Stimulated activated CD4-positive, alpha-beta T cell treated with anti-CD3 and anti-CD28 coated beads, TNF-alpha, amount 100 ng/mL, for 48 hours (primary cell): ENCODE data around the gene PLCB1.

Experiments
- DNase-seq, 3 donors: peaks; one replicate each; pipeline ENCODE4 v3.0.0-alpha.2; 2020; ENCODE audit warnings: low read depth in 3 of 3

The PLCB1 gene

DNA sequence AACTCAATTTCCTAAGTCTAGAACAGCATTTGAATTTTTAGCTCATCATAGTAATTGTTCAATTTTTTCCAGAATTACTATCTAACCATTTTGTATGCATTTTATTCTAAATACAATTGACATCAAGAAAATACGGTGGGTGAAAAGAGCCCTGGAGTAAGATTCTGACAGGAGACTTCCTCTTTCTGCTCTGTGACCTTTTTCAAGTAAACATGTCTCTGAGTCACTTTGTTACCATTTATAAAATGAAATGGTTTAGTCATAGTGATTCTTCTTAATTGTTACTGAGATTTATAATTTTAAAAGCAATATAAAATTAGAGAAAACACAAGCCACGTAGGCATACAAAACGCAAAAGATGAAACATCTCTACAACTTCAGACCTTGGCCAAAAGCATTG lies 80.2 kb downstream of the PLCB1 start:
- no peak for DNase-seq

DNA sequence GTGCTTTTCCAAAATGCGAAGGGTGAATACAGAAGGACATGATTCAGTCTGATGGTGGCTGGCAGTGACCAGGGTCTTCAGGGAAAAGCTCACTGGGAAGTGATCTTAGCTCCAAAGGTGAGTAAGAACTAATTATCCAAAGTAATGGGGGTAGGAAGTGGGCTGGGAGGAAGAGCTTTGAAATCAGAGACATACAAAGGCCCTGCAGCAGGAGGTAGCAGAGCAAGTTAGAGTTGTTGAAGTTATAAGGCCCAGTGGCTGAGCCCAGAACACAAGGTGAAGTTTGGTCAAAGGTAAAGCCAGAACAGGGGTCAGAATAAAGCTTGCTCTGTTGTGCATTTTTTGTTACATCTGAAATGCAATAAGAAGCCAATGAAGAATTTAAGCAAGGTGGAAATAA lies 81.2 kb downstream of the PLCB1 start:
- DNase-seq, result no peak

DNA sequence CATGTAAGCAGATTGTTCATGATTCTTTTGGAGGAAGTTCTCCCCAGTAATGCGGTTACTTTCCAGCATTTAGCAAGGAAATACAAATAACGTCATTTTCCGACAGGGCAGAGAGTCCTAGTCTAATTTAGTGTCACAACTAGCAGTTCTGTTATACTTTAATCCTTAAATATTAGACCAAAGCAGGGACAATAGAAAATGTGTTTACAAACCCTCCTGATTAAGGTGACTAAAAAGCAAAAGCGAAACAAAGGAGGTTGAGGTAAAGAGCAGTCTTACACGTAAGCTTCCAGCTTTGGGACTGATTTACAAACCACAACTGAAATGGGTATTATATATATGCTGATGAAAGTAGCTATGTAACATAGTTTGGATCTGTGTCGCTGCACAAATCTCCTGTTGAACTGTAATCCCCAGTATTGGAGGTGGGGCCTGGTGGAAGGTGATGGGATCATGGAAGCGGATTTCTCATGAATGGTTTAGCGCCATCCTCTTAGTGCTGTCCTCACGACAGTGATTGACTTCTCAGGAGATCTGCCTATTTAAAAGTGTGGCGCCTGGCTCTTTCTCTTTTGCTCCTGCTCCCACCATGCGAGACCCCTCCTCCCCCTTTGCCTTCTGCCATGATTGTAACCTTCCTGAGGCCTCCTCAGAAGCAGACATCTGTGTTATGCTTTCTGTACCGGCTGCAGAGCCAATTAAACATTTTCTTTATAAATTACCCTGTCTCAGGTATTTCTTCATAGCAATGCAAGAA lies 81.9 kb downstream of the PLCB1 start:
- no peak for DNase-seq

DNA sequence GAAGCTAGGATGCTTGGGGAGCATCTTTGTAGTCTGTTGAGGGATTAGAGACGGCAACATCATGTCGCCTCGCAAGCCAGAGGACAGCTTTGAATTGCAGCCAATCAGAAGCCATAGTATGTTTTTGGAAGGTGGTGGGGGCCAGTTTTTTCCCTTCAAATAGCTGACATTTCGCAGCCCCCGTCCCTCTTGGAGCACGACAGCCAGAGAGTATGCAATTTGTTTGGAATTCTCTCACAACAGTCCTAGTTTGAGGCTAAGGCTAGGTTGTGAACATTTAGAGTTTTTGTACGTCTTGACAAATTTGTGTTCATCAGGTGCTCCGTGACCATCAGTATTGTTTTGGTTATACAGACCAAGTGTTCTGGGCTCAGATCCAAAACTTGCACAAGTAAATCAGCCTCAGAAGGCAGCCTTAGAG lies 83.3 kb downstream of the PLCB1 start:
- no peak for DNase-seq

DNA sequence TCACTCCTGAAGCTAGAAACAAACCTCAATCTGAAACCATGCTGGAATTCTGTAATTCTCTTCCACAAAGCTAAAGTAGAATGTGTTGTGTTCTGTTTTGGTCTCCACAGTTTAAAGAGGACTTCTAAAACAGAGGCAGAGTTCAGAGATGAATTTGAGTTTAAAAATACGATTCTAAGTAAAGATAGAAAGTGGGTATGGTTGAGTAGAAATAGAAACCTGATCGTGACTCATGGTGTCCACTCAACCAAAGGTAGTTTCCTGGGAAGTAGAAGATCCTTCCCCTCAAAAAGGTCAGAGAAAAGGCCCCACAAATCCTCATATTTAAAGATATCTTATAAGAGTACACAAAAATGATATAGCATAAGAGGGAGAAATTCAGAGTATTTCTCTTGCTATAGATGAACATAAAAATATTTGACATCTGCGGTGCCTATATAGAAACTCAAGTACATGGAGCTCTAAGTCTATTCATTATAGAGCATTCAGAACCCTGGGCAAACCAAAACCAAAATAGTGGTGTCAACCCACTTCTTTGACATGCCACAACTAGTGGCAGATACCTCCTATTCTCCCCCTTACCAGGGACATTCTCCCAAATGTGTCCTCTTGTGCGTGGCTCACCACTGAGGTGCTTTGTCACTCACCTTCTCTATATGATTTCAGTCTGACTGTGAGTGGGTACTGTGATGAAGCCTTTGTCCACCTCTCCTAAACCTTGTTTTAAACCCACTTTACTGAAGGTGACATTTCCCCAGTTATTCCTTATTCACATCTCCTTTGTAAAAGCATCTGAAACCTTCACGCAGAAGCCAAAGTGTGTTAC lies 84.5 kb downstream of the PLCB1 start:
- no peak for DNase-seq

DNA sequence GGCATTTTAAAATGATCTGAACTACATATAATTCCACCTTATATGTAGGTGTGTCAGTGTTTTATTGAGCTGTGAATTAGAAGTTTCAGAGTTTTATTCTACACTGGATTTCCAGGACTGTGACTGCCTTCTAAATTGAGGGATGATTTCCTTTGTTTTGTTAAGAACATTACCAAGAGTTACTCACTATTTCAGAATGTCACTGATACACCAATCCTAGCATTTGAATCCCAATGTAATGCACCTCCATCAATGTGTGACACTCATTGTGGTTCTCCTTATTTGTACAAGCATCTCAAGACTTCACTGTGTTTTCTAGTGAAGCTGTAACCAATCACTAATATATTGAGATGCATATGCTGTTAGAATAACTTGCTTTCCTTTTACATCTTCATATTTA lies 86.8 kb downstream of the PLCB1 start:
- no peak for DNase-seq

DNA sequence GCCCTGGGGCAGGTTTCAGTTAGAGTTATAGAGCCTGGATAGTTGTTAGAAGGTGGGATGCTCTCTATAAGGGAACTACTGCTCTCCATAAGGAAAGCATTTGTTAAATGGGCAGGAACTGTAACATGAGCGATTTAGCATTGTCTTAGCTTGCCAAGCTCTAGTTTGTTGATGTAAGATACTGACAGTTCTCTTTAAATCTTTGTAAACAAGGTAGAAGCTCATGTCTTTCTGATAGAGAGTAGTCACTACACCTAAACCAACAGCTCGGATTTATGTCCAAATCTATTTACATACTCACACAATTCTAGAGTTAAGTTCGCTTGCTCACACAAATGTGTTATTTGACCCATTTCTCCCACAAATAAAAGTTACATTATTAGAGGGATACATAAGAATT lies 87.3 kb downstream of the PLCB1 start:
- DNase-seq, result no peak

DNA sequence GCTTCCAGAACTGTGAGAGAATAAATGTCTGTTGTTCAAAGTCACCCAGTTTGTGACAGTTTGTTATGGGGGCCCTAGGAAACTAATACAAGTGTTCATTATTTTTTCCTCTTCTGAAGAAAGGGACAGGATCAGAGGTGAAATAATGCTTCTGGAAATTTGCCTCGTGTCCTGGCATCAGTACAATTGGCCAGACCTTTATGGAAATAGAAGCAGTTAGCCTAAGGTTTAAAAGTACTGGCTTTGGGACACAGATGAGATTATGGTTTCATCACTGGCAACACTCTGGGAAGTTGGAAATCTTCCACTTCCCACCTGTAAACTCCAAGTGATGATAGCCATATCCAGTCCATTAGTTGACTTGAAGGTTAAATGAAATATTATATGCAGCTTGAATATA lies 88.7 kb downstream of the PLCB1 start:
- no peak for DNase-seq

DNA sequence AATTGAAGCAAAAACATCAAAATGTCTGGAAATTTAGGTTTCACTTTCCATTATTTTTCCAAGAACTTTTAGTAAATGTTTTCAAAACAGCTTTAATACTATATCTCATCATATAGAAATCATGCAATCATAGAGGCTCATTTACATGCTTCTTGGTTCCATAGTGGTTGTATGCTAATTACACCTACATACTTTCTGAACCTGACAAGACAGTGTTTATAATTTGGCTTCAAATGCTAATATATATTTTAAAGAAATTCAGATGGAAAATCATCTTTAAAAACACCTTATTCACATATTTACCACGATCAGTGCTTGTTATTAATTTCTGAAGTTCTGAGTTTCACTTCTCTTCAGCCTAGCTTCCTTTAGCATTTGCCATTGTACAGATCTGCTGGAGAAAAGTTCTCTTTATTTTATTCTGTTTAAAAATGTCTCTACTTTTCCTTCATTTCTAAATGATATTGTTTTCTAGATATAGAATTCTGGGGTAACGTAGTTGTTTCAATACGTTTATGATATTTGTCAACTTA lies 89.9 kb downstream of the PLCB1 start:
- no peak for DNase-seq

DNA sequence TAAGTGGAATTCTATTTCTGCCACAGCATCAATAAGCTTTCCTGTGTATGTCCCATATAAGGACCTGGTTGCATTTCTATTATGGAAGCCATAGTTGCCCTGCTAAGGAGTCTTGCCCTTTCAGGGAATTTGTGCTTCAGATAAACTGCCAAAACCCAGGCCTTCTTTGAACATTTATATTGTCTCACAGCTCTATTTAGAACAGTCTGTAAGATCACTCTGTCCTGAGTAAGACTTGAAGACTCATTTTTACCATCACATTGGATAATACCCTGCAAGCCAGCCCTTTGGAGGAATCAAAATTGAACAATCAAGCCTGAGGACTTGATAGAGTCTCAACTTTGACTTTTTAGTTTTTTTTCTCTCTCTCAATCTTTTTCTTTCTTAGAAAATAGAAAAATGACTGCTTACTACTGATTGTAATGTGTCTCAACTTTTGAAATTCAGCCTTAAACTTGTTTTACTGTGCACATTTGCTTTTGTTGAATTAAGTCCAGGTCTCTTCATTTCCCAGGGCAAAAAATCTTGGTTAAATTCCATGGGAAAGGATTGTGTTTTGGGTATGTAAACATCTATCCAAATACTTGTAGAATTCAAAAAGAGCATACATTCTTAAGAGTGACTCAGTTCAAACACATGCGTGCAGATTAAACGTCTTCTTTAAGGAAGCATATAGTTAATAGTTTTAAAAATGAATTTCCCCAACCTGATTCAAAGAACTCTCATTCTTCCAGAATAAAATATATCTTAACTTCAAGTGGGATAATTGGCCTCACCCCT lies 91.2 kb downstream of the PLCB1 start:
- no peak for DNase-seq

DNA sequence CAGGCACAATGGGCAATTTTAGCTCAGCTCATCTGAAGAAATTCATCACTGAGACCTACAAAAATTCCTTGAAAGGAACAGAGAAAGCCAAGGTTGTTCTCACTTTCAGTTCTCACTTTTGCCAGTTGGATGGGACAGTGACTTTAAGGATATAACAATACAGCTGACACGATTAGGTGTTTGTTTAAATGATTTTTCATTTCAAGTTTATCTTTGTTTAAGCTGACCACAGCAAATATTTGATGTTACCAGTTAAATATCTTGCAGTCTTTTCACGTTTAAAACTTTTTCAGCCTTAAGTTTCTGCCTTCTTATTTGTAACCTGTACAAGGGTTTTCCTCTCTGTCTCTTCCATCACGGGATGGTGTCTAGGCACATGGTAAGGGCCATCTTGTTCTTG lies 93.6 kb downstream of the PLCB1 start:
- DNase-seq, result no peak

DNA sequence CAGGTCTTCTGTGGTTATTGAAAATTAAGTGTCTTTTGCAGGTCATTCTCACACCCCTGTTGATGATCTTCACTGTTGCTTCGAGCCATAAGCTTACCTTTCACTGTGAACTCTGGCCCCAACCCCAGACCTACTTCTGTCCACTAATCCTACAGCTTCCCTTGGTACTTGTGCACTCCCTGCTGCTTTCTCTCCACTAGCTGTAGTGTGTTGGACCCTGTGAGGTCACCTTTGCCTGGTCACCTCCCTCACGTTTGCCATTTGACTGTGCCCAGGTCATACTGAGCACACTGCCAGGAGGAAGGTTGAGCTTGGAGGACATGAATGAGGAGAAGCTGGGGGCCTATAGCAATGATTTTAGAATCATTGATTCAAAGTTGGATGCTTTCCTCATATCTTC lies 94.0 kb downstream of the PLCB1 start:
- no peak for DNase-seq

DNA sequence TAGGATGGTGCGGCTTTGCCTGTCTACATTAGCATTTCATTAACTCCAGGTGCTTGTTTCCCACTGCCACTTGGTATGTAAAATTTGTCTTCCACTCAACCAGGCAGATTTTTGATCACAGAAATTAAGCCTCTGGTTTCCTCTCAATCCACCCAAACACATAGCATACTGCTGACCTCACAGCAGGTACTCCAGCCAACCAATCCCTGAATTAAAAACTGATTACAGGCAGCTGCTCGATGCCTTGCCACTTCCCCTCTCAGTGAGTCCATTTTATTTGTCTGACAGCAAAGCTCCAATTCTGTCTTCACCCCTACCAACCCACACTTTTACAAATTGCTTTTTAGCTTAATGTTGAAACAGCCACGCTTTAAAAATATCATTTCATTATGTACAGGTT lies 95.2 kb downstream of the PLCB1 start:
- no peak for DNase-seq

DNA sequence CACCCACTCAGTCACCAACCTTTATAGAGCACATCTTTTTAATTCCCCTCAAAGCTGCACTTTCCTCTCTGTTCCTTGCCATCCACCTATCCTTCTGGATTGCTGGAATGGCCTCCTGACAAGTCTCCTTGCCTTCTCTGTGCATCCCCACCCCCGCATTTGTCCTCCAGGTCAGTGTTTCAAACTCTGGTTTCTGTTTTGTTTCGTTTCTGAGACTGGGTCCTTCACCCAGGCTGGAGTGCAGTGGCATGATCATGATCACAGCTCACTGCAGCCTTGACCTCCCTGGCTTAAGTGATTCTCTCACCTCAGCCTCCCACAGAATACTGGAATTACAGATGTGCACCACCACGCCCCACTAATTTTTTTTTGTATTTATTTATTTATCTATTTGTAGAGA lies 96.2 kb downstream of the PLCB1 start:
- DNase-seq, result no peak

DNA sequence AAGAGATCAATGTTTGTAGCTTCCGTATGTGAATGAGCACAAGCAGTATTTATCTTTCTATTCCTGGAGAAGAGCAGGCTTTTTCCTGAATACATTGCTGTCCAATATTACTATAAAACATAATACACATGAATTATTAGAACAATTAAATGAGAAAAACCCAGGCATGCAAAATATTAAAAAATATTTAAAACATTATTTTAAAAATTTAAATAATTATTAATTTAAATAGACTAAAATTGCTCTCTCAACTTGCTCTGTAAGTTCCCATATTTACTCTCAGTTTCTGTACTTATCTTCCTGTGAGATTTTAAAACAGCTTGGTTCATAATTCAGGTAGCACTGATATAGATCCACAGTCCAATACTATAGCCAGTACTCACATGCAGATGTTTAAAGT lies 97.0 kb downstream of the PLCB1 start:
- no peak for DNase-seq

DNA sequence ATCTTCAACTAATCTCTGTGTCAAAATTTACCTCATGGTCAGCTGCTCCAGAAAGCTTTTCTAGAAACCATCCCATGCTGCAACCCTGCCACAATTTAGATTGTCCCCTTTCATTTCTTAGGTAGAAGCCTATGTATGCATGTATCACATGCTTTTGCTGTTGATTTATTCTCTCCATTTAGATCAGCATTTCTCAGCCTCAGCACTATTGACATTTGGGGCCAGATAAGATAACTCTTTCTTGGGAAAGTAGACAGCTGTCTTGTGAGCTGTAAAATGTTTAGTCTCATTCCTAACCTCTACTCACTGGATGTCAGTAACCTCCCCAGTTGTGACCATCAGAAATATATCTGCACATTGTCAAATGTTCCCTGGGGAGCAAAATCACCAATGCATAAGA lies 99.0 kb downstream of the PLCB1 start:
- DNase-seq, result no peak

DNA sequence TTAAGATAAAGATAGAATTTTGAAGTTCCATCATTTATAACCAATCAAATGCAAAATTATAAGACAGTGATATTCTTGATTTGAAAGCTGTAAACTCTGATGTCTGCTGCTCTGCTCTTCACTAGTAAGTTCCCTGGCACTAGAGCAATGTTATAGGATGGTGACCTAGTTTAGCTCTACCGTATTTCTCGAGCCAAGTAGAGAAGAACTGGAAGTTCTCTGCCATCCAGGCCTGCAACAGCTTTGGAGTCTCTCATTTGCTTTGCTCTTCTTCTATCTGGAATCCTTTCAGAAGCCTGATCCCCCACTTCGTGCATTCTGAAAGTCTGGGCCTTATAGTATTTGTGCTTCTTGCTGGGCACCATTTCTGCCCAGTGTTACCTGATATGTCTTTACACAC lies 100.3 kb downstream of the PLCB1 start:
- DNase-seq, result no peak

DNA sequence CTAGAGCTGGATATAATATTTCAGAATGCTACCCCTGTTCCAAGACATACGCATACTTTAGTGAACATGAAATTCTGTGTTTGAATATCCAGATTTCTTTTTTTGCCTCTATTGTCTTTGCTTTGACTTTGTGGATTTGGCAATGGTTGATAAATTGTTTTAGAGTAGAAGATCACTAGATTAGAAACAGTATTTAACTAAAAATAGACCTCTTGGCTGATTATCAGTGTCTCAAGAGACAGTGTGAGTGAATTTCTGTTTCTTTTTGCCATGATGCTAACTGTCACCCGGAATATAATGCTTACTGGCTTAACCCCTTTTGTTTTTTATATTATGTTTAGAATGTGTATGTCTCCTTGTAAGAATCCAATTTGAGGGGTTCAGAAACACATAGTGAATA lies 102.5 kb downstream of the PLCB1 start:
- DNase-seq, result no peak

DNA sequence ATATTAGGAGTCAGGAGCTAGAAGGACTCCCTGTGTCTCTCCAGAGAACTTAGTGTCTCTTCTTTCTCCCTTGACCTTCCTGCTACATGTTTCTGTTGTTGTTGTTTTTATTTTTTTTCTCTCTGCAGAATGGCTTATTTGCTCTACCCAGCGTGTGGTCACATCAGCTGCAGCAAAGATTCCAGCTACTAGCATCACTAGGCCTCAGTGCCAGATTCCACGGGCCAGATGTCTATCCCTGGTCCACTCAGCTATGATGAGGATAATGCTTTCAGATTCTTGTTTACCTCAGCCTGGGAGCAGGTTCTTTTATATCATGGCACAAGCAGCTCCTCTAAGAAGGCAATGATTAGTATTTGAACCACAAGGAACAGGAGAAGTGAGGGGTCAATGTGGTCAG lies 110.0 kb downstream of the PLCB1 start:
- no peak for DNase-seq

DNA sequence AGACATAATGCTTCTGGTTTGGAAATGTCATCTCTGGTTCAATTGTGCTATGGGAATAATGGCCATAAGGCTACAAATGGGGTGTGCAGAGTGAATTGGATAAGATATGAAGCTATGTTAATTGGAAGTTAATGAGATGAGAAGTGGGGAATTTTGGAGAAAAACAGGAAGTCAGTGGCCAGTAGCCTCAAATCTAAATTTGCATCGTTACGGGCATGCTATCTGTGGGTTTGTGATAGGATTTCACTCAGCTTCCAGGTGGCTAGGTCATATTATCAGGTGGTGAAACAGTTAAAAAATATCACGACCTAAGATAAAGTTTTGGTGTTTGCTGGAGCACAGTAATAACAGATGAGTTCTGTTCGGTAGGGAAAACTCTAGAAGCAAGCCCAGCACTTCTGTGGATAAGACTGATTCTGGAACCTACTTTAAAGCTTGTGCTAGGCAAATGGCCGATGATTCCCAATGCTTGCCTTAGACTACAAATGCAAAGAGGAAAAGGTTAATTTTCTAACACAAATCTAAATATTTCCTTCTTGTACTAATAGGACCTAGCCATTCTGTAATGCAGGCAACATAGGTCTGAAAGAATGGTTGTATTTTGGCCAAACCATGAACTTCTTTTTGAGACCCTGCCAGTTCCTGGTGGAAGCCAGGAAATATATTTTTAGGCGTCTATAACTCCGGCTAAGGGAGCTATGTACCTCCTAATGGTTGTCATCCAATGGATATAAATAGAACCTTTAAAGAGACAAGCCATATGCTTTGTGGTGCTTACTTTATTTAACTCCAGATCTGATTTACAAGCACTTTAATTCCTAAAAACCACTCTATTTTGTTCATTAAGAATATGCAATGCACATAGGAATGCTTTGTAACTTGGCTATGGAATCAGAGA lies 111.0 kb downstream of the PLCB1 start:
- DNase-seq, result no peak

DNA sequence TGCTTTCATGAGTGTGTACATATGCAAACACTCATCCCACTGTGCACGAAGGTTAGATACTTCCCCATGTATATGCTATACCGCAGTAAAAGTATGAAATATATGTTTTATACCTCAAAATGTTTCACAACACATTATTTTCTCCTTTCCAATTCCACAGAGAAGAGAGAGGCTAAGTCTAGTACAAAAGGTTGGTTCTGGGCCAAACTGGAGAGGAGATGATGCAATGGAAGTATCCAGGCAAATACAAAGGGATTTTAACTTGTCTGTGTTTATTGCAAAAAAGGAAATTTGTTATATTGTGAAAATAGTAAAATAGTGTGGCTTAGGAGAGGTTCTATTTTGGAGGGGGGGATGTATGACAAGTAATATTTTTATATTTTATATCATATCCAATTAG lies 112.6 kb downstream of the PLCB1 start:
- DNase-seq, result no peak
